ENCODE data around the gene GNB1L.

DNA sequence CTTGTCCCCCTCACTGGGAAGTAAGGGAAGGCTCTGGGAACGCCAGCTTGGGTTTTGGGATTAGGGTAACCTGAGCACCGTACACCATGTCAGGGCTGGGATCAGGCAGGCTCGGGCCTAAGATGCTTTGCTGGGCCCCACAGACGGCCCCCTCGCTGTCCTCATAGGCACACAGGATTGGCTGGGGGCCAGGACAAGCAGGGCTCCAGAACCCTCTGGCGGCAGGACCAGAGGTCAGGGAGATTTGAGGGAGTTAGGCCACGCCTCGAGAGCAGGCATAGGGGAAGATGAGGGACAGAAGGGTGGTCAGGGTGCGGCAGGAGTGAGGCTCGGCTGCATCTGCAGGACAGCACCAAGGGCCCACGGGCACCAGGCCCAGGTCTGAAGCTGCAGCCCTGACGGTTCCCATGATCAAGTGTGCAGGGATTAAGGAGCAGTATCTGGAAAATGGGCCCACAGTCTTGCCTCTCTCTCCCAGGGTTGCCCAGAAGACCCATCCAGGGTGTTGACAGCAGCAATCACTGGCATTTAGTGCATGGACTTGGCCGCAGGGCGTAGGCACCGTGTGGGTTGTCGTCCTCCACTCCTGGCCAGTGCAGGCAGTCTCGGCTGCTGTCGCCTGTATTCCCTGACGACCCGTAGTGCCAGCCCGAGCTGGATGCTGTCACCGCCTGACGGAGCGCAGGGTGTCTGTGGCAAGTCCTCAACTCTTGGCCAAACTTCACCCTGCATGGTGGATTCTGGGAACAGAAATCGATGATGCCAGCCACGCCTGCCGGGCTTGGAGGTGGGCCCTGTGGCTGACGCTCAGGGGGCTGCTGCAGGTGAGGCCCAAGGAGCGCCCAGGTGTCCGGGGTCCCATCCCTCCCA, 15.7 kb upstream of the GNB1L start:
- TF ChIP-seq EZH2 (IDR thresholded peaks at IDR 0.05; ENCODE audit: borderline replicate concordance, insufficient read depth, low read length, poor library complexity, severe bottlenecking) (no peak), POLR2AphosphoS5 (IDR thresholded peaks at IDR 0.05) (no peak), RAD21 (conservative IDR thresholded peaks at IDR 0.05) (no peak), EP300 (conservative IDR thresholded peaks at IDR 0.05; ENCODE audit: poor library complexity, severe bottlenecking) (no peak)
- TF ChIP-seq, protein P1, sequence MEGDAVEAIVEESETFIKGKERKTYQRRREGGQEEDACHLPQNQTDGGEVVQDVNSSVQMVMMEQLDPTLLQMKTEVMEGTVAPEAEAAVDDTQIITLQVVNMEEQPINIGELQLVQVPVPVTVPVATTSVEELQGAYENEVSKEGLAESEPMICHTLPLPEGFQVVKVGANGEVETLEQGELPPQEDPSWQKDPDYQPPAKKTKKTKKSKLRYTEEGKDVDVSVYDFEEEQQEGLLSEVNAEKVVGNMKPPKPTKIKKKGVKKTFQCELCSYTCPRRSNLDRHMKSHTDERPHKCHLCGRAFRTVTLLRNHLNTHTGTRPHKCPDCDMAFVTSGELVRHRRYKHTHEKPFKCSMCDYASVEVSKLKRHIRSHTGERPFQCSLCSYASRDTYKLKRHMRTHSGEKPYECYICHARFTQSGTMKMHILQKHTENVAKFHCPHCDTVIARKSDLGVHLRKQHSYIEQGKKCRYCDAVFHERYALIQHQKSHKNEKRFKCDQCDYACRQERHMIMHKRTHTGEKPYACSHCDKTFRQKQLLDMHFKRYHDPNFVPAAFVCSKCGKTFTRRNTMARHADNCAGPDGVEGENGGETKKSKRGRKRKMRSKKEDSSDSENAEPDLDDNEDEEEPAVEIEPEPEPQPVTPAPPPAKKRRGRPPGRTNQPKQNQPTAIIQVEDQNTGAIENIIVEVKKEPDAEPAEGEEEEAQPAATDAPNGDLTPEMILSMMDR (IDR thresholded peaks at IDR 0.05; ENCODE audit: poor library complexity, severe bottlenecking), result no peak
